Measurements from ENCODE around the gene CAPN5. TPM values are rescaled to one million over a fixed set of nuclear protein-coding genes. Genes with fewer than 3 reads are reported as not detected.
"Not testable (repeated sequence)": the region's sequence is repeated elsewhere in the genome, so short reads cannot be mapped to it uniquely, and the experiment has no call there.

CAPN5 gene
- polyA plus RNA-seq, 3 donors: 0.28 to 0.83 (median 0.62) TPM

DNA sequence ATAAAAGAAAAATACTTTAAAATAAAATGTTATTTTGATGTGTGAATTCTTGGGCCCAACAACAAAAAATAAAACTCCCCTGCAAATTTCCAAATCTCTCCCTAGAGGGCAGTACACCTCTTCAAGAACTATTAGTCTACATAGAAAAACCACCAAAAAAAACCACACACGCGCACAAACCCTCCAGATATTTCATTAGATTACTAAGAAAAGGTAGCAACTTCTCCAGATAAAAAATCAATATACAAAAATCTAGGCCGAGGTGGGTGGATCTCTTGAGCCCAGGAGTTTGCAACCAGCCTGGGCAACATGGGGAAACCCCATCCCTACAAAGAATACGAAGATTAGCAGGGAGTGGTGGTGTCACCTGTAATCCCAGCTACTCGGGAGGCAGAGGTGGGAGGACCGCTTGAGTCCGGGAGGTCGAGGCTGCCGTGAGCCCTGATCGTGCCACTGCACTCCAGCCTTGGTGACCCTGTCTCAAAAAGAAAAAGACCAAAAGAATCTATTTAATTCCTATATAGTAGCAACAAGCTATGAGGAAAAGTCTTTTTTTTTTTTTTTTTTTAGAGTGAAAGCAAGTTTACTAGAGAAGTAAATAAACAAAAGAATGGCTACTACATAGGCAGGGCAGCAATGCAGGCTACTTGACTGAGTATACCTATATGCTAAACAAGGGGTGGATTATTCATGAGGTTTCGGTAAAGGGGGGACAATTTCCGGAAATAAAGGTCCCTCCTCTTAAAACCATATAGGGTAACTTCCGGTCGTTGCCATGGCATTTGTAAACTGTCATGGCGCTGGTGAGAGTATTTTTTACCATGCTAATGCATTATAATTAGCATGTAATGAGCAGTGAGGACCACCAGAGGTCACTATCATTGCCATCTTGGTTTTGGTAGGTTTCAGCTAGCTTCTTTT lies 19.5 kb upstream of the CAPN5 start:
- no peak overlapping the region for H3K27ac ChIP-seq (ENCODE audit: low read depth in 1 of 2, low read length in 2 of 2)
- H3K27me3 Mint-ChIP-seq (ENCODE audit: low read depth in 3 of 3): peaks cover 14 to 26% (median 24%) of the 10 kb centered on the region in 3 donors
- peaks cover 8 to 23% of the 10 kb centered on the region in 2 donors for H3K27me3 ChIP-seq (ENCODE audit: control insufficient read depth in 2 of 2, insufficient read depth in 2 of 2, low read length in 2 of 2)
- peak overlapping the region; percentile 85 for H3K4me2 ChIP-seq (replicated peaks; ENCODE audit: extremely low read depth, low read length, poor library complexity, severe bottlenecking)
- peaks cover 13% of the 10 kb centered on the region for H3K4me1 Mint-ChIP-seq
- H3K27ac Mint-ChIP-seq: peak overlapping the region in 3 of 7 donors; percentile 54 to 86 (median 74)
- peaks cover 10 to 14% of the 10 kb centered on the region in 2 donors for H3K4me1 ChIP-seq (ENCODE audit: control insufficient read depth in 1 of 2, insufficient read depth in 2 of 2, low read length in 2 of 2)
- H3K36me3 Mint-ChIP-seq: peaks cover 0 to 3% of the 10 kb centered on the region in 2 donors
- H3K9me3 Mint-ChIP-seq: peaks cover 0 to 2% (median 0%) of the 10 kb centered on the region in 7 donors
- no peaks in the 10 kb centered on the region for H3K79me2 ChIP-seq (ENCODE audit: insufficient read depth, low read length)
- H3K4me3 Mint-ChIP-seq: peak overlapping the region; percentile 61 to 78
- no peak overlapping the region for H2AFZ ChIP-seq (ENCODE audit: insufficient read depth, low read depth, low read length, poor library complexity, severe bottlenecking)
- H3K9ac ChIP-seq (ENCODE audit: insufficient read depth, low read length, poor library complexity, severe bottlenecking): no peak overlapping the region
- H3K4me3 ChIP-seq (replicated peaks in 1 of 3; ENCODE audit: low read depth in 2 of 3, low read length in 3 of 3): peak overlapping the region; percentile 43 to 73 (median 45)
- TF ChIP-seq, protein P1, sequence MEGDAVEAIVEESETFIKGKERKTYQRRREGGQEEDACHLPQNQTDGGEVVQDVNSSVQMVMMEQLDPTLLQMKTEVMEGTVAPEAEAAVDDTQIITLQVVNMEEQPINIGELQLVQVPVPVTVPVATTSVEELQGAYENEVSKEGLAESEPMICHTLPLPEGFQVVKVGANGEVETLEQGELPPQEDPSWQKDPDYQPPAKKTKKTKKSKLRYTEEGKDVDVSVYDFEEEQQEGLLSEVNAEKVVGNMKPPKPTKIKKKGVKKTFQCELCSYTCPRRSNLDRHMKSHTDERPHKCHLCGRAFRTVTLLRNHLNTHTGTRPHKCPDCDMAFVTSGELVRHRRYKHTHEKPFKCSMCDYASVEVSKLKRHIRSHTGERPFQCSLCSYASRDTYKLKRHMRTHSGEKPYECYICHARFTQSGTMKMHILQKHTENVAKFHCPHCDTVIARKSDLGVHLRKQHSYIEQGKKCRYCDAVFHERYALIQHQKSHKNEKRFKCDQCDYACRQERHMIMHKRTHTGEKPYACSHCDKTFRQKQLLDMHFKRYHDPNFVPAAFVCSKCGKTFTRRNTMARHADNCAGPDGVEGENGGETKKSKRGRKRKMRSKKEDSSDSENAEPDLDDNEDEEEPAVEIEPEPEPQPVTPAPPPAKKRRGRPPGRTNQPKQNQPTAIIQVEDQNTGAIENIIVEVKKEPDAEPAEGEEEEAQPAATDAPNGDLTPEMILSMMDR (IDR thresholded peaks at IDR 0.05): peak; percentile 56
- WGBS (ENCODE audit: insufficient coverage): no CpG with 5 or more reads among the region's 15 CpGs
- H4K20me1 ChIP-seq (ENCODE audit: insufficient read depth, low read length): no peaks in the 10 kb centered on the region
- H3K9me3 ChIP-seq (replicated peaks in 1 of 2; ENCODE audit: control insufficient read depth in 1 of 2, insufficient read depth in 1 of 2, low read length in 2 of 2): no peaks in the 10 kb centered on the region
- DNase-seq: peak; percentile 84 to 93 (median 91)
- intact Hi-C loops (cut with micrococcal nuclease): loop anchor here (2.0 to 5.0 kb wide), 3 partner anchors 20 to 140 kb away; partner anchors contain the start of gene CAPN5 (in 1 of the 2)
- H3K36me3 ChIP-seq (replicated peaks in 1 of 2; ENCODE audit: control insufficient read depth in 1 of 2, insufficient read depth in 2 of 2, low read length in 2 of 2): no peaks in the 10 kb centered on the region

DNA sequence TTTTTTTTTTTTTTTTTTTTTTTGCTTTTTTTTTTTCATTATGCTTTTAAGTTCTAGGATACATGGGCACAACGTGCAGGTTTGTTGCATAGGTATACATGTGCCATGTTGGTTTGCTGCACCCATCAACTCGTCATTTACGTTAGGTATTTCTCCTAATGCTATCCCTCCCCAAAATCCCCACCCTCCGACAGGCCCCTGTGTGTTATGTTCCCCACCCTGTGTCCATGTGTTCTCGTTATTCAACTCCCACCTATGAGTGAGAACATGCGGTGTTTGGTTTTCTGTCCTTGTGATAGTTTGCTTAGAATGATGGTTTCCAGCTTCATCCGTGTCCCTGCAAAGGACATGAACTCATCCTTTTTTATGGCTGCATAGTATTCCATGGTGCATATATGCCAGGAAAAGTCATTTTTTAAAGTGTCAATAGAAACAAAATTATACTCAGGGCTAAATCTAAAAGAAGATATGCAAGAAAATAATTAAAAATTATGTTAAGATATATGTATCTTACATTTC lies 18.8 kb upstream of the CAPN5 start:
- H3K4me3 Mint-ChIP-seq; H3K27ac Mint-ChIP-seq; H3K36me3 ChIP-seq (replicated peaks in 1 of 2; ENCODE audit: control insufficient read depth in 1 of 2, insufficient read depth in 2 of 2, low read length in 2 of 2); H2AFZ ChIP-seq (ENCODE audit: insufficient read depth, low read depth, low read length, poor library complexity, severe bottlenecking); H3K9ac ChIP-seq (ENCODE audit: insufficient read depth, low read length, poor library complexity, severe bottlenecking); H3K9me3 Mint-ChIP-seq; H3K4me3 ChIP-seq (replicated peaks in 1 of 3; ENCODE audit: low read depth in 2 of 3, low read length in 3 of 3); DNase-seq; H4K20me1 ChIP-seq (ENCODE audit: insufficient read depth, low read length); H3K4me2 ChIP-seq (replicated peaks; ENCODE audit: extremely low read depth, low read length, poor library complexity, severe bottlenecking); H3K27ac ChIP-seq (ENCODE audit: low read depth in 1 of 2, low read length in 2 of 2); H3K79me2 ChIP-seq (ENCODE audit: insufficient read depth, low read length); H3K36me3 Mint-ChIP-seq; H3K9me3 ChIP-seq (replicated peaks in 1 of 2; ENCODE audit: control insufficient read depth in 1 of 2, insufficient read depth in 1 of 2, low read length in 2 of 2): not testable (repeated sequence)
- TF ChIP-seq, protein P1 (IDR thresholded peaks at IDR 0.05): peak; percentile 5
- peaks cover 10 to 14% of the 10 kb centered on the region in 2 donors for H3K4me1 ChIP-seq (ENCODE audit: control insufficient read depth in 1 of 2, insufficient read depth in 2 of 2, low read length in 2 of 2)
- peaks cover 8 to 23% of the 10 kb centered on the region in 2 donors for H3K27me3 ChIP-seq (ENCODE audit: control insufficient read depth in 2 of 2, insufficient read depth in 2 of 2, low read length in 2 of 2)
- WGBS (ENCODE audit: insufficient coverage): no CpG with 5 or more reads among the region's 7 CpGs
- Mint-ChIP-seq H3K27me3 (ENCODE audit: low read depth in 3 of 3) (peaks cover 14 to 23% (median 22%) of the 10 kb centered on the region in 3 donors), H3K4me1 (peaks cover 13% of the 10 kb centered on the region)
- intact Hi-C loops (cut with micrococcal nuclease): loop anchor here (2.0 to 5.0 kb wide), 3 partner anchors 19 to 139 kb away; partner anchors contain the start of gene CAPN5 (in 1 of the 2)
